HFFc6 (cell line): ENCODE data around the gene MMS22L. TPM values are rescaled to one million over a fixed set of nuclear protein-coding genes. Genes with fewer than 3 reads are reported as not detected.

Experiments used
- DNase-seq: peaks from one replicate; pipeline ENCODE4 v3.0.0-alpha.2; 2018
- H3K27ac Mint-ChIP-seq: 2 replicates; pipeline ENCODE4 v1.8.0; 2020; ENCODE audit warnings: mild to moderate bottlenecking, mixed read lengths
- H3K27me3 Mint-ChIP-seq: 2 replicates; pipeline ENCODE4 v1.8.0; 2021; ENCODE audit warnings: mild to moderate bottlenecking, moderate library complexity, mixed read lengths; ENCODE audit not compliant: insufficient read depth
- H3K36me3 Mint-ChIP-seq: 2 replicates; pipeline ENCODE4 v1.8.0; 2021; ENCODE audit warnings: low read depth, mixed read lengths
- H3K4me1 Mint-ChIP-seq: 2 replicates; pipeline ENCODE4 v1.8.0; 2020; ENCODE audit warnings: low read depth, mixed read lengths
- H3K4me3 Mint-ChIP-seq: 2 replicates; pipeline ENCODE4 v1.8.0; 2020; ENCODE audit warnings: mild to moderate bottlenecking, moderate library complexity, mixed read lengths
- H3K9me3 Mint-ChIP-seq: 2 replicates; pipeline ENCODE4 v1.8.0; 2020; ENCODE audit warnings: mild to moderate bottlenecking, mixed read lengths
- CTCF ChIP-seq: fragments of 200-600 bp; sonication (generic); IDR thresholded peaks from 2 replicates; pipeline ENCODE4 v1.5.0; 2021; ENCODE audit warnings: antibody characterized with exemption, mild to moderate bottlenecking
- total RNA-seq, 6 experiments: library from RNA; stranded (reverse); fragmentation: NEBNext Ultra II Directional; extraction: Animal tissue kit (Norgen Biotek cat#: 25700); gene quantifications; 2 replicates in 1 of 6; 3 replicates in 5 of 6; pipeline ENCODE4 v1.2.3, GENCODE V29; 2021

The MMS22L gene
- total RNA-seq, 6 experiments from 2014 or later, result 6.2 to 15.7 (median 13.6) TPM

DNA sequence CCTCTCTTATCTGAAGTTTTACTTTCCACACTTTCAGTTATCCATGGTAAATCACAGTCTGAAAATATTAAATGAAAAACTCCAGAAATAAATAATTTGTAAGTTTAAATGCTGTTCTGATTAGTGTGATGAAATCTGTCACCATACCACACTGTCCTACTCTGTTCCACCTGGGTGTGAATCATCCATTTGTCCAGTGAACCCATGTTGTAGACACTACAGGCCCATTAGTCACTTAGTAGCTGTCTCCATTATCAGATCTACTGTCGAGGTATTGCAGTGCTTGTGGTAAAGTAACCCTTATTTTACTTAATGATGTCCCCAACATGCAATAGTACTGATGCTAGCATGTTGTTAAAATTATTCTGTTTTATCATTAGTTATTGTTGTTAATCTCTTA is 29.2 kb upstream of the MMS22L start:
- H3K4me1 Mint-ChIP-seq, result peaks cover 10% of the 10 kb centered on the region
- DNase-seq, result peak; percentile 27

GRCh38 chr6:97306544-97307320 is 23.7 kb upstream of the MMS22L start:
- DNase-seq, result no peak
- TF ChIP-seq CTCF, result no peak
- Mint-ChIP-seq H3K27ac (no peak overlapping the region), H3K36me3 (no peaks in the 10 kb centered on the region), H3K4me1 (0 out of 2 replicates have a peak, but pooled peaks cover 4% of the 10 kb centered on the region), H3K27me3 (peaks cover 6% of the 10 kb centered on the region; the same call in 1 of the 2 replicates), H3K9me3 (no peaks in the 10 kb centered on the region), H3K4me3 (no peak overlapping the region)

More for the DNA sequence above, 29.2 kb upstream of the MMS22L start:
- peaks cover 2% of the 10 kb centered on the region; the same call in 1 of the 2 replicates for H3K27me3 Mint-ChIP-seq
- no peaks in the 10 kb centered on the region for H3K9me3 Mint-ChIP-seq
- TF ChIP-seq CTCF, result no peak
- H3K27ac Mint-ChIP-seq, result no peak overlapping the region
- H3K4me3 Mint-ChIP-seq, result no peak overlapping the region
- H3K36me3 Mint-ChIP-seq, result no peaks in the 10 kb centered on the region

- Mint-ChIP-seq H3K36me3 (no peaks in the 10 kb centered on the region), H3K4me3 (no peak overlapping the region), H3K27ac (no peak overlapping the region), H3K4me1 (0 out of 2 replicates have a peak, but pooled peaks cover 4% of the 10 kb centered on the region), H3K27me3 (peaks cover 6% of the 10 kb centered on the region; the same call in 1 of the 2 replicates), H3K9me3 (no peaks in the 10 kb centered on the region)
- TF ChIP-seq CTCF, result no peak
- no peak for DNase-seq
These were observed 22.5 kb upstream of the MMS22L start for GRCh38 chr6:97305414-97306066.

DNA sequence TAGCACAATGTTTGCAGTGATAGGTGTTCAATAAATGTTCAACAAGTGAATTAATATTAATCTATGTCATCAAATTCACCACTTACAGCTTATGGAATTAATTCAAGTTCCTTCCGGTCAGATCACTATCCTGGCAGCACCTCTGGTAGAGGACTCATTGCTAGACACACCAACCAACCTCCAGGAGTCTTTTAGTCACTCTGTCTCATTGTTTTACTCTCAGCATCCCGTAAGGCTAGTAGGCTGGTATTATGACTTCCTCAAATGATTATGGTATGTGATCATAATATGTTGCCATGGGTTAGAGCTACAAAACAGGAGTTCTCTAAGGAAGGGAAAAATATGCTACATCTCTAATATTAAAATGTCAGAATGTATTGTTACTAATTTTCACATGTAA is 21.7 kb upstream of the MMS22L start:
- Mint-ChIP-seq H3K4me1 (0 out of 2 replicates have a peak, but pooled peaks cover 4% of the 10 kb centered on the region), H3K4me3 (no peak overlapping the region), H3K36me3 (no peaks in the 10 kb centered on the region), H3K9me3 (no peaks in the 10 kb centered on the region), H3K27ac (no peak overlapping the region), H3K27me3 (peaks cover 6% of the 10 kb centered on the region; the same call in 1 of the 2 replicates)
- DNase-seq, result no peak
- no peak for TF ChIP-seq CTCF

DNA sequence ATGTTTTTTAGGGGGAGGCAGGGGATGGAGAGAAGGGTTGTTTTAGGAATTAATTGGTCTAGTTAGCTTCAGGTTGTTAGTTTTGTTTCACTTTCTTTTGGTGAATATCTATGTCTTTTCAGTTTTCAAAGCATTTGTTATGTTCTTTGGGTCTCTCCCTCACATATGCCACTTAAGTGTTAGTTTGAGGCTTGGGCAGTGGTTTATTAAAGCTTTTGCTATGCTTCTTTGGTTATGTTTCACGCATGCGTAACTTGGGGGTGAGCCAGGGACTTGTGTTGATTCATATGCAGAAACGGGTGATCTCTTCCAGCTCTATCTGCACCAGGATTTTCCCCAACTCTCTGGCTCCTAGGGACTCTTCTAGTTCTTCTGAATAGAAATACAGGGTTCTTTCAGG is 11.4 kb upstream of the MMS22L start:
- TF ChIP-seq CTCF, result no peak
- no peaks in the 10 kb centered on the region; the same call in 1 of the 2 replicates for H3K27me3 Mint-ChIP-seq
- H3K4me1 Mint-ChIP-seq, result peaks cover 36% of the 10 kb centered on the region
- DNase-seq, result peak; percentile 62
- H3K4me3 Mint-ChIP-seq, result peak overlapping the region; percentile 53
- H3K27ac Mint-ChIP-seq, result no peak overlapping the region
- no peaks in the 10 kb centered on the region; the same call in 1 of the 2 replicates for H3K9me3 Mint-ChIP-seq
- H3K36me3 Mint-ChIP-seq, result no peaks in the 10 kb centered on the region
